ENCODE data around the gene DDOST. TPM values are rescaled to one million over a fixed set of nuclear protein-coding genes. Genes with fewer than 3 reads are reported as not detected.

The DDOST gene
- total RNA-seq, 1 experiment from 2014 or later, result 238 TPM

- Histone ChIP-seq H3K4me3 (ENCODE audit: low read depth, low read length, poor library complexity, severe bottlenecking) (no peak overlapping the region), H3K27me3 (replicated peaks; ENCODE audit: insufficient read depth, low read depth, low read length, poor library complexity) (no peaks in the 10 kb centered on the region), H3K9me3 (ENCODE audit: low read depth, low read length, poor library complexity, severe bottlenecking) (no peaks in the 10 kb centered on the region), H3K27ac (ENCODE audit: low read depth, low read length, poor library complexity, severe bottlenecking) (no peak overlapping the region), H3K36me3 (ENCODE audit: insufficient read depth, low read length, poor library complexity, severe bottlenecking) (no peaks in the 10 kb centered on the region), H3K4me1 (ENCODE audit: insufficient read depth, low read length, poor library complexity, severe bottlenecking) (no peaks in the 10 kb centered on the region)
- ChIA-PET POLR2A (ENCODE audit: low non-redundant PET) (no interaction called here), CTCF (interaction anchor here (1.3 kb wide), 1 partner anchor 42 kb away, joined by 3 read pairs; no protein-coding TSS in a partner anchor)
- TF ChIP-seq, protein P1, sequence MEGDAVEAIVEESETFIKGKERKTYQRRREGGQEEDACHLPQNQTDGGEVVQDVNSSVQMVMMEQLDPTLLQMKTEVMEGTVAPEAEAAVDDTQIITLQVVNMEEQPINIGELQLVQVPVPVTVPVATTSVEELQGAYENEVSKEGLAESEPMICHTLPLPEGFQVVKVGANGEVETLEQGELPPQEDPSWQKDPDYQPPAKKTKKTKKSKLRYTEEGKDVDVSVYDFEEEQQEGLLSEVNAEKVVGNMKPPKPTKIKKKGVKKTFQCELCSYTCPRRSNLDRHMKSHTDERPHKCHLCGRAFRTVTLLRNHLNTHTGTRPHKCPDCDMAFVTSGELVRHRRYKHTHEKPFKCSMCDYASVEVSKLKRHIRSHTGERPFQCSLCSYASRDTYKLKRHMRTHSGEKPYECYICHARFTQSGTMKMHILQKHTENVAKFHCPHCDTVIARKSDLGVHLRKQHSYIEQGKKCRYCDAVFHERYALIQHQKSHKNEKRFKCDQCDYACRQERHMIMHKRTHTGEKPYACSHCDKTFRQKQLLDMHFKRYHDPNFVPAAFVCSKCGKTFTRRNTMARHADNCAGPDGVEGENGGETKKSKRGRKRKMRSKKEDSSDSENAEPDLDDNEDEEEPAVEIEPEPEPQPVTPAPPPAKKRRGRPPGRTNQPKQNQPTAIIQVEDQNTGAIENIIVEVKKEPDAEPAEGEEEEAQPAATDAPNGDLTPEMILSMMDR (conservative IDR thresholded peaks at IDR 0.05; ENCODE audit: low read depth, low read length), result no peak
- TF ChIP-seq EZH2 (IDR thresholded peaks at IDR 0.05; ENCODE audit: borderline replicate concordance, low read depth, low read length, poor library complexity, severe bottlenecking), result no peak
- BruUV-seq (replicated peaks), result no TSS peak
- intact Hi-C loops (cut with micrococcal nuclease; ENCODE audit: unreplicated experiment), result no loop called here
- DNase-seq (ENCODE audit: low spot score), result no peak
Observed at GRCh38 chr1:20616847-20617487, 44.2 kb downstream of the DDOST start.

- no TSS peak for BruUV-seq (replicated peaks)
- POLR2A ChIA-PET (ENCODE audit: low non-redundant PET), result no interaction called here
- Histone ChIP-seq H3K4me1 (ENCODE audit: insufficient read depth, low read length, poor library complexity, severe bottlenecking) (no peaks in the 10 kb centered on the region), H3K36me3 (ENCODE audit: insufficient read depth, low read length, poor library complexity, severe bottlenecking) (no peaks in the 10 kb centered on the region), H3K27me3 (replicated peaks; ENCODE audit: insufficient read depth, low read depth, low read length, poor library complexity) (no peaks in the 10 kb centered on the region), H3K4me3 (ENCODE audit: low read depth, low read length, poor library complexity, severe bottlenecking) (no peak overlapping the region), H3K9me3 (ENCODE audit: low read depth, low read length, poor library complexity, severe bottlenecking) (no peaks in the 10 kb centered on the region), H3K27ac (ENCODE audit: low read depth, low read length, poor library complexity, severe bottlenecking) (no peak overlapping the region)
- intact Hi-C loops (cut with micrococcal nuclease; ENCODE audit: unreplicated experiment), result no loop called here
- DNase-seq (ENCODE audit: low spot score), result no peak
- CTCF ChIA-PET, result no interaction called here
- TF ChIP-seq, protein P1 (conservative IDR thresholded peaks at IDR 0.05; ENCODE audit: low read depth, low read length), result no peak
- TF ChIP-seq EZH2 (IDR thresholded peaks at IDR 0.05; ENCODE audit: borderline replicate concordance, low read depth, low read length, poor library complexity, severe bottlenecking), result no peak
Observed at GRCh38 chr1:20615946-20616846, 45.0 kb downstream of the DDOST start.

- no TSS peak for BruUV-seq (replicated peaks)
- no peak overlapping the region for H3K27ac ChIP-seq (ENCODE audit: low read depth, low read length, poor library complexity, severe bottlenecking)
- DNase-seq (ENCODE audit: low spot score), result no peak
Observed at GRCh38 chr1:20614131-20614579, 47.0 kb downstream of the DDOST start.

More at GRCh38 chr1:20614131-20614579, 47.0 kb downstream of the DDOST start:
- Histone ChIP-seq H3K4me1 (ENCODE audit: insufficient read depth, low read length, poor library complexity, severe bottlenecking) (no peaks in the 10 kb centered on the region), H3K4me3 (ENCODE audit: low read depth, low read length, poor library complexity, severe bottlenecking) (no peak overlapping the region), H3K9me3 (ENCODE audit: low read depth, low read length, poor library complexity, severe bottlenecking) (no peaks in the 10 kb centered on the region), H3K36me3 (ENCODE audit: insufficient read depth, low read length, poor library complexity, severe bottlenecking) (no peaks in the 10 kb centered on the region), H3K27me3 (replicated peaks; ENCODE audit: insufficient read depth, low read depth, low read length, poor library complexity) (no peaks in the 10 kb centered on the region)
- TF ChIP-seq, protein P1 (conservative IDR thresholded peaks at IDR 0.05; ENCODE audit: low read depth, low read length), result no peak
- TF ChIP-seq EZH2 (IDR thresholded peaks at IDR 0.05; ENCODE audit: borderline replicate concordance, low read depth, low read length, poor library complexity, severe bottlenecking), result no peak
- ChIA-PET CTCF (no interaction called here), POLR2A (ENCODE audit: low non-redundant PET) (interaction anchor here (0.6 kb wide), 1 partner anchor 104 kb away, joined by 4 read pairs; the partner anchor contains the start of gene KIF17)
- intact Hi-C loops (cut with micrococcal nuclease; ENCODE audit: unreplicated experiment), result no loop called here
